Measurements from ENCODE around the gene MYMK. TPM values are rescaled to one million over a fixed set of nuclear protein-coding genes. Genes with fewer than 3 reads are reported as not detected.

MYMK gene
- total RNA-seq, 1 donor from 2014 or later: not detected

DNA sequence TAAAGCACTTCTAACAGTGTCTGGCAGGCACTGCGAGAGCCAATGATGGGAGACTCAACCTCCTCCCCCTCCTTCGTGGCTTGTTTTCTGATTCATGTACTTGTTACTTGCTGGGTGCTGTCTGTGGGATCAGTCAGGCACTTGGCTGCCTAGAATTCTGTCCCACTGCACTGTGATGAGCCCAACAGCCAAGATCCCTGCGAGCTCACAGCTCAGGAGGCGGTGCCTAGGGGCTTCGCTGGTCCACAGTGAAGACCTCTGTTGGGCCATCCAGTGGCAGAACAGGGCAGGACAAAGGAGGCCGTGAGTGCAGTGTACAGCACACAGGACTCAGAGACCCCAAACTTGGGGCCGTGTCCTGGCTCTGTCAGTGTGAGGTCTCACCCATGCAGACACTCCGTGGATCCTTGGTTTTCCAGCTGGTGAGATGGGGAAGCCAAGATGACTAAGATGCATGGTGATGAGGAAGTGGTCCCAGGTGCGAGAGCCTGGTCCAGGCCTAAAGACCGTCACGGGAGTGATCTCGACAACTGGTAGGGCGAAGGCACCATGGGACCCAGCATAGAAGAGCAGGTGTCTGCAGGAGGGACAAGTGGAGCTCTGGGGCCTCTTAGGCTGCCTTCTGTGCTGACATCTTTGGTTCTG, 19.5 kb downstream of the MYMK start:
- no peak for DNase-seq (ENCODE audit: low read depth in 2 of 2)

DNA sequence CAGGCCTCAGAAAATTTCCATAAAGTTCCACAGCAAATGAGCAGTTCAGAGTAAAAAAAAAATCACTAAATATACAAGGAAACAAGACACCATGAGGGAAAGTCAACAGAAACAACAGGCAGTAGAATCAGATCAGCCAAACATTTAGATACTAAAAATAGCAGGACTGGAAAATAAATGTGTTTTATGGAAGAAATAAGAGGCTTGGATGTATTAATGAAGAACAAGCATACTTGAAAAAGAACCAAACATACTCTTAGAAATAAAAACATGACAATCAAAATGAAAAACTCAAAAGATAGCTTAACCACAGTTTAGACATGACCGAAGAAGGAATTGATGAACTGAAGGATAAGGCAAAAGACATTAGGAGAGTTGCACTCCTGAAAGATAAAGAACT, 22.6 kb downstream of the MYMK start:
- DNase-seq (ENCODE audit: low read depth in 2 of 2): no peak

GRCh38 chr9:133499892-133500270, 24.9 kb downstream of the MYMK start:
- DNase-seq (ENCODE audit: low read depth in 2 of 2): no peak

GRCh38 chr9:133499132-133499891, 25.4 kb downstream of the MYMK start:
- DNase-seq (ENCODE audit: low read depth in 2 of 2): no peak

GRCh38 chr9:133496861-133497842, 27.6 kb downstream of the MYMK start:
- DNase-seq (ENCODE audit: low read depth in 2 of 2): no peak

DNA sequence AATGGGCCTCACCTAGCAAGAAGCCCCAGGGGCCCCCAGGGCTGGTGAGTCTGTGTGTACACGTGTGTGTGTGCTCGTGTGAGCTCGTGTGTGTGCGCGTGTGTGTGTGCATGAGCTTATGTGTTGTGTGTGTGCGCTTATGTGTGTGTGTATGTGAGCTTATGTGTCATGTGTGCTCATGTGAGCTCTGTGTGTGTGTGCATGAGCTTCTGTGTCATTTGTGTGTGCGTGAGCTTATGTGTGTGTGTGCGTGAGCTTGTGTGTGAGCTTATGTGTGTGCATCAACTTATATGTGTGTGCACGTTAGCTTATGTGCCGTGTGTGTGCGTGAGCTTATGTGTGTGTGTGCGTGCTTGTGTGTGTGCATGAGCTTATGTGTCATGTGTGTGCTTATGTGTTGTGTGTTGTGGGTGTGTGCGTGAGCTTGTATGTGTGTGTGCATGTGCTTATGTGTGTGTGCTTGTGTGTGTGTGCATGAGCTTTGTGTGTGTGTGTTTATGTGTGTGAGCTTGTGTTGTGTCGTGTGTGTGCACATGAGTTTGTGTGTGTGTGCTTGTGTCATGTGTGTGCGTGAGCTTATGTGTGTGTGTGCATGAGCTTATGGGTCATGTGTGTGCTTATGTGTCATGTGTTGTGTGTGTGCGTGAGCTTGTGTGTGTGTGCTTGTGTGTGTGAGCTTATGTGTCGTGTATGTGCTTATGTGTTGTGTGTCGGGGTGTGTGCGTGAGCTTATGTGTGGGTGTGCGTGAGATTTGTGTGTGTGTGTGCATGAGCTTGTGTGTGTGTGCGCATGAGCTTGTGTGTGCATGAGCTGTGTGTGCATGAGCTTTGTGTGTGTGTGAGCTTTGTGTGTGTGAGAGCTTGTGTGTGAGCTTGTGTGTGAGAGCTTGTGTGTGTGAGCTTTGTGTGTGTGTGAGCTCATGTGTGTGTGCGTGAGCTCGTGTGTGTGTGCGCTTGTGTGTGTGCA, 29.1 kb downstream of the MYMK start:
- DNase-seq (ENCODE audit: low read depth in 2 of 2): no peak

DNA sequence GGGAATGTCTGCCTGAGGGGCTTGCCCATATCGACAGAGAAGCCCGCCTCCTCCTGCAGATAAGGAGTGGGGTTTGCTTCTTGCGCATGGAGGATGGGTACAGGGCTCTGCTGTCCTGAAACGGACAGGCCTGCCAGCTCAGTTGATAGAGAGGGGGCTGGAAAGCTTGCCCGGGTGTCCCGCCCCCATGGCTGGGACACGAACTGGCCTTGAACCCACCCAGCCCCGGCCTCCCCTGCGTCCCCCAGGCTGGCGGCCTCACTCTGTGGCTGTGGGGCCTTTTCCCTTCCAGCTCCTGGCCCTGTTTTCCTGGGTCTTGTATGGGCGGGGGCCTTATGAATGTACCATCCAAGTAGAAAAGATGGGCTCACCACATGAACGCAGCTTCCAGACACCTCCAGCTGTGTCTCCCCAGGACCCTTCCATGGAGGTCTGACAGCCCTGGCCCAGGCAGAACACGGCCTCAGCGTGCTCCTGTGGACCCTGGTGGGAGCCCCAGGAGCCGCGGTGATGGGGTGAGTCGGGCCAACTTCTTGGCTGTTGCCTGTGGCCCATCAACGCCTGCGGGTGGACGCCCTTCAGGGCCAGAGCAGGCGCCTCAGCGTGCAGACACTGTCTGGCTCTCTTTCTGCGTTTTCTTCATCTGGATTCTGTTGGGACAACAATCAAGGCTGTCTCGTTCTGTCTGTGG, 30.0 kb downstream of the MYMK start:
- no peak for DNase-seq (ENCODE audit: low read depth in 2 of 2)

DNA sequence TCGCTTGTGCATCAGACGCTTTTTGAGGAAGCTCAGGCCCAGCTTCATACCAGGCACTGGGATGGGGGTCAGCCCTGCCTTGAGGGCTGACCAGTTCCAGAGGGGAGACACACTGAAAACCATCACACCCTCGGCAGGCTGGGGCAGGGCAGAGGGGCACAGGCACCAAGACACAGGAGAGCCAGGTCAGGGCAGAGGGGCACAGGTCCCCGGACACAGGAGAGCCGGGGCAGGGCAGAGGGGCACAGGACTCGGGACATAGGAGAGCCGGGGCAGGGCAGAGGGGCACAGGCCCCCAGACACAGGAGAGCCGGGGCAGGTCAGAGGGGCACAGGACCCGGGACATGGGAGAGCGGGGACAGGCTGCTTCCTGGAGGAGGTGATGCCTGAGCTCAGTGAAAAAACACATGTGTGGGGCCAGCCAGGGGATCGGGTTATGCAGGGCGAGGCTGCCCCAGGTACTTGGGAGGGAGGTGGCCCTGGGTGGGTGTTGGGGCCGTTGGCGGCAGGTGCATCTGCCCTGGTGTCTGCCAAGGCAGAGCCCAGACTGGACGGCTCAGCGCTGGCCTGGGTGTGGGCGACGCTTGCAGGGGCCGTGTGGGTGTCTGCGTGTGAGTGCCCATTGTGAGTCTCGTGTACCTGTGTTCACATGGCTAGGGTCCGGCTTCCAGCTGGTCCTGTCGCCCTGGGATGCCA, 30.8 kb downstream of the MYMK start:
- no peak for DNase-seq (ENCODE audit: low read depth in 2 of 2)

- no peak for DNase-seq (ENCODE audit: low read depth in 2 of 2)
These were observed 31.3 kb downstream of the MYMK start for GRCh38 chr9:133493428-133493827.

GRCh38 chr9:133492061-133493021, 32.4 kb downstream of the MYMK start:
- DNase-seq (ENCODE audit: low read depth in 2 of 2): peak in 1 of 2 donors; percentile 37

DNA sequence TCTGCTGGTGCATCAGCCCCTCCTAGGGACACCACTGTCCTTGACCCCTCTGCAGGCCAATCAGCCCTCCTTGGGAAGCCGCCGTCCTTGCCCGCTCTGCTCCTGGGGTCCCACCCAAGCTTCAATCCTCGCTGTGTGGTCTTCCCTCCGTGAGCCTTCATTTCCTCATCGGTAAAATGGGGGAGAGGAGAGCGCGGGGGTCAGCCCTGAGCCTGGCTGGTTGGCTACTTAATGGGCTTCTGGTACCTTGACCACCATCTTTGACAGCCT, 33.2 kb downstream of the MYMK start:
- no peak for DNase-seq (ENCODE audit: low read depth in 2 of 2)

DNA sequence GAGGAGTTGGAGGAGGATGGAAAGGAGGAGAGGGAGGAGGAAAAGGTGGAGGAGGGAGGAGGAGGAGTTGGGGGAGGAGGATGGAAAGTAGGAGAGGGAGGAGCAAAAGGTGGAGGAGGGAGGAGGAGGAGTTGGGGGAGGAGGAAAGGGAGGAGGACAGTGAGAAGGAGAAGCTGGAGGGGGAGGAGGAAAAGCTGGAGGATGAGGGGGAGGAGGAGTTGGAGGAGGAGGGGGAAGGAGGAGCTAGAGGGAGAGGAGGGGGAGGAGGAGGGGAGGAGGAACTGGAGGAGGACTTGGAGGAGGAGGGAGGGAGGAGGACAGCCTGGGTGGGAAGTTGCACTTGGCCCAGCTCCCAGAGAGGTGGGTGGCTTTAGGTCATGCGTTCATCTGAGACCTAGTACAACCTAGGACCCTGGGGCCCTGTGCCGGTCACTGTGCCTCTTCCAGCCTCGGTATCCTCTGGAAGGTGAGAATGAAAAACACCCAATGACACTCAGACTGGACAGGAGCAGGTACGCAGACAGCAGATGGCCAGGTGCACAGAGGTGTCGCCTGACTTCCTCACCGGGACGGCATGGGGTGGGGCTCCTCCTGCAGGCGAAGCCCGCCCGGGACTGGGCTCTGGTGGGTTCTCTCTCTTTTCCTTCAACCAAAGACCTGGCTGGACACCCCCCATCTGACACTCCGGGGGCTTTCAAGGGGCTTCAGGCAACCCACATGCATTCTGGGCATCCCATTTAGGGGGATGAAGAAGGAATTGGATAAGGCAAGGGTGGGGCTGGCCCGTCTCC, 33.7 kb downstream of the MYMK start:
- DNase-seq (ENCODE audit: low read depth in 2 of 2): no peak

- no peak for DNase-seq (ENCODE audit: low read depth in 2 of 2)
These were observed 34.5 kb downstream of the MYMK start for GRCh38 chr9:133490201-133490681.

GRCh38 chr9:133489253-133490190, 35.2 kb downstream of the MYMK start:
- DNase-seq (ENCODE audit: low read depth in 2 of 2): no peak

DNA sequence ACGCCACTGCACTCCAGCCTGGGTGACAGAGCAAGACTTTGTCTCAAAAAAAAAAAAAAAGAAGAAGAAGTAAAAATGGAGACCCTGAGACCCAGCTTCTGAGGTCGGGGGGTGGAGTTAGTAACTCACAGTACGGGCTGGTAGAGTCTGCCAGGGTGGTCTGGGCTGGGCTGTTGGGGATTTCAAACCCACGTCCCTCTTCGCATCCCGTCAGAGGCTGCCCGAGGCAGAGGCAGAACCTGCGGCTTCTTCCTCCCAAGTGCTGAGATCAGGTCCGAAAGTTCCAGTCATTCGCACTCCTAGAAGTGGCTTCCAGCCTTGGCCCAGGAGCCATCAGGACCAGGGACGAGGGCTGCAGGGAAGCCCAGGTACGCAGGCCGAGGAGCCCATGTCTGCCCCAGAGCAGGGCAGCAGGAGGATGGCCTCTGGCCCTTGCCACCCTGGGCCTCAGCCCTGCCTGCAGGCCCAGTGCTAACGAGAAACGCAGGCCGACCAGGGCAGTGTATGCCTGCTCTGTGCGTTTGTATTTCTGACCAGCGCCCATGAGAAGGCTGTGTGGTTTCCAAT, 36.0 kb downstream of the MYMK start:
- DNase-seq (ENCODE audit: low read depth in 2 of 2): no peak

DNA sequence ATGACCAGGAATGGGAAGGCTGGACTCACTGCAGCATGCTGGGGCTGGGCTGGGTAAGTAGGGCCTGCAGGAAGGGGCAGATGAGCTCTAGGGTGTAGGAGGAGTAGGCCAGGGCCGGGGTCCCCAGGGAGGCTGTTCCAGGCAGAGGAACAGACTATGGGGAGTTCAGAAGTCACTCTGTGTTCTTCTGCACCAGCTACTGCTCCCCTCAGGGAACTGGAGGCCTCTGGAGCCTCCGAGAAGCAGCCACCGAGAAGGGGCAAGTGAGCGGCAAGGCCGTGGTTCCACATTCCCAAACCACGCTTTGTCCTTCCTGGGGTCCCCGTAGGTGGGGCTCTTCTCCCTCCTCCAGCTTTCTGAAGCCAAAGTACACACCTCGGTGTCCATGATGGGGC, 37.4 kb downstream of the MYMK start:
- no peak for DNase-seq (ENCODE audit: low read depth in 2 of 2)

Data from dermis microvascular lymphatic vessel endothelial cell (primary cell).